PFSK-1 (cell line): ENCODE results near the gene HPD.

Source experiments
- FOXP2 ChIP-seq: optimal IDR thresholded peaks from 2 replicates; pipeline ENCODE3; 2011; ENCODE audit warnings: borderline replicate concordance, control low read depth, inconsistent platforms; ENCODE audit not compliant: insufficient read depth; ENCODE audit errors: extremely low read length, extremely low read depth
- POLR2AphosphoS5 ChIP-seq: IDR thresholded peaks from 2 replicates; pipeline ENCODE4 v1.6.1; 2012; ENCODE audit warnings: low read depth, mild to moderate bottlenecking, control low read depth, low read length, moderate library complexity
- SIN3A ChIP-seq: IDR thresholded peaks from 2 replicates; pipeline ENCODE4 v1.6.1; 2012; ENCODE audit warnings: mild to moderate bottlenecking, low read length, moderate library complexity, borderline replicate concordance; ENCODE audit not compliant: insufficient read depth
- TAF1 ChIP-seq: IDR thresholded peaks from 2 replicates; pipeline ENCODE4 v1.6.1; 2012; ENCODE audit warnings: low read length, control low read depth, borderline replicate concordance; ENCODE audit not compliant: insufficient read depth
- TF ChIP-seq, protein P1 (sequence below), 2 experiments: IDR thresholded peaks; 2 replicates each; pipeline versions ENCODE4 v1.6.1 to v1.8.0; 2011 to 2012; ENCODE audit warnings: low read depth in 2 of 2, low read length in 2 of 2, control low read depth in 1 of 2, inconsistent platforms in 1 of 2, mild to moderate bottlenecking in 1 of 2, moderate library complexity in 1 of 2; ENCODE audit not compliant: insufficient read depth in 1 of 2

Gene HPD

DNA sequence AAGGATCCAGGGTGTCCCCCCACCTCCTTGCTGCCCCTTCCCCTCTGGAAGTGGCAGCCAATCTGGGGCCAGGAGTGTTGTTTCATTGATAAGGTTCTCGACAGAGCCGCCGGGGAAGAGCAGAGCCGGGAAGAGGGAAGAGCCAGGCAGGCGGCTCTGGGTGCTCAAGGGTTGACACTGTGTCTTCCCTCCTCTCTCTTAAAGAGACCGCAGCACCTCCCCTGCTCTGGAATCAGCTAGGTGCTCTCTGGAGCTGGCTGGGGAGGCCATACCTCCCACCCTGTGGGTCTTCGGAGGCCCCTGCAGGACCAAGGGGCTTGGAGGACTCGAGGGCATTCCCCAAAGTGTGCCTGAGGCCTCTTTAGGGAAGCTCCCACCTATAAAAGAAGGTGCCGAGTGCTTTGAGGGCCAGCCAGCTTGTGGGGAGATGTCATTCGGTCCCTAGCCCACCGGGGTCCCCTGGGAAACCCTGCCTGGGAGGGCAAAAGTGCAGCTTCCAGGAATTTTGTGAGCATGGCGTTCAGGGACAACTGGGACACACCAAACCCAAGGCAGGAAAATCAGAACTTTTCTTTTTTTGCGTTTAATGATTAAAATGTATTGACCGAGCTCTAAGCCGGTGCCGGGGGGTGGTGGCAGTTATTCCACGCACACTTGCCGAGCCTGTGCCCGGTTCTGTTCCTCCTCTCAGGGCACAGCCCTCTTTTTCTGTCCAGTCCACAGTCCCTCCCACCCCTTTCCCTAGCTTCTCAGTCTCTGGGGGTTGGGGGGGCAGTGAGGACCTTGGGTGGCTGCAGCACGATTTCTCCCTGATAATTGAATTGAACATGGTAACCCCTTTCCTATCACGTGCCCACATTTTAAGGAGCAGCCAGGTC is 51.9 kb downstream of the HPD start:
- no peak for TF ChIP-seq POLR2AphosphoS5
- no peak for TF ChIP-seq TAF1
- TF ChIP-seq SIN3A: no peak
- TF ChIP-seq FOXP2: no peak
- TF ChIP-seq, protein P1, sequence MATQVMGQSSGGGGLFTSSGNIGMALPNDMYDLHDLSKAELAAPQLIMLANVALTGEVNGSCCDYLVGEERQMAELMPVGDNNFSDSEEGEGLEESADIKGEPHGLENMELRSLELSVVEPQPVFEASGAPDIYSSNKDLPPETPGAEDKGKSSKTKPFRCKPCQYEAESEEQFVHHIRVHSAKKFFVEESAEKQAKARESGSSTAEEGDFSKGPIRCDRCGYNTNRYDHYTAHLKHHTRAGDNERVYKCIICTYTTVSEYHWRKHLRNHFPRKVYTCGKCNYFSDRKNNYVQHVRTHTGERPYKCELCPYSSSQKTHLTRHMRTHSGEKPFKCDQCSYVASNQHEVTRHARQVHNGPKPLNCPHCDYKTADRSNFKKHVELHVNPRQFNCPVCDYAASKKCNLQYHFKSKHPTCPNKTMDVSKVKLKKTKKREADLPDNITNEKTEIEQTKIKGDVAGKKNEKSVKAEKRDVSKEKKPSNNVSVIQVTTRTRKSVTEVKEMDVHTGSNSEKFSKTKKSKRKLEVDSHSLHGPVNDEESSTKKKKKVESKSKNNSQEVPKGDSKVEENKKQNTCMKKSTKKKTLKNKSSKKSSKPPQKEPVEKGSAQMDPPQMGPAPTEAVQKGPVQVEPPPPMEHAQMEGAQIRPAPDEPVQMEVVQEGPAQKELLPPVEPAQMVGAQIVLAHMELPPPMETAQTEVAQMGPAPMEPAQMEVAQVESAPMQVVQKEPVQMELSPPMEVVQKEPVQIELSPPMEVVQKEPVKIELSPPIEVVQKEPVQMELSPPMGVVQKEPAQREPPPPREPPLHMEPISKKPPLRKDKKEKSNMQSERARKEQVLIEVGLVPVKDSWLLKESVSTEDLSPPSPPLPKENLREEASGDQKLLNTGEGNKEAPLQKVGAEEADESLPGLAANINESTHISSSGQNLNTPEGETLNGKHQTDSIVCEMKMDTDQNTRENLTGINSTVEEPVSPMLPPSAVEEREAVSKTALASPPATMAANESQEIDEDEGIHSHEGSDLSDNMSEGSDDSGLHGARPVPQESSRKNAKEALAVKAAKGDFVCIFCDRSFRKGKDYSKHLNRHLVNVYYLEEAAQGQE (IDR thresholded peaks at IDR 0.05; ENCODE audit: insufficient read depth in 1 of 2, low read depth in 2 of 2, low read length in 2 of 2): no peak

DNA sequence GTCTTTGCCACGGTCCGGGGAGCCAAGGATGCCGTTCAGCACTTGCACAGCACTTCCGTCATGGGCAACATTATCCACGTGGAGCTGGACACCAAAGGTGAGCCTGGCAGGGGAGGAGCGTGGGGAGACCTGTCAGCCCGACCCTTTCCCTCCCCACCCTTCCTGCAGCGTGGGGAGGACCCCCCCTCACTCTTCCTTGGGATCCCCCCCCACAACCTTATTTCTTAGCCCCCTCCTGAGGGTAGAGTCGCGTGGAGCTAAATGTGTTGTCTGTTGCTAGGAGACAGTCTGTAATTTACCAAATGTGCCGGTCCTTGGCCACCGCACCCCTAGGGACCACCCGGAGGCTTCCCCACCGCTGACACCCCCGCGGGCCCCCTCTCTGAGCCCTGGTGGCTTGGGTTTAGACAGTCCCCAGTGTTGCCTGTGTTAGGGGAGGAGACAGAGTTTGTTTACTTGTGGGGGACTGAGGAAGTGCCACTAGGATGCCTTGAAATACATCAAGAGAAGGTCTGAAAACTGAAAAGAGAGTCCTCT is 52.6 kb downstream of the HPD start:
- TF ChIP-seq TAF1 (no peak), SIN3A (peak; percentile 54; the same call in 1 of the 2 replicates), FOXP2 (no peak)

DNA sequence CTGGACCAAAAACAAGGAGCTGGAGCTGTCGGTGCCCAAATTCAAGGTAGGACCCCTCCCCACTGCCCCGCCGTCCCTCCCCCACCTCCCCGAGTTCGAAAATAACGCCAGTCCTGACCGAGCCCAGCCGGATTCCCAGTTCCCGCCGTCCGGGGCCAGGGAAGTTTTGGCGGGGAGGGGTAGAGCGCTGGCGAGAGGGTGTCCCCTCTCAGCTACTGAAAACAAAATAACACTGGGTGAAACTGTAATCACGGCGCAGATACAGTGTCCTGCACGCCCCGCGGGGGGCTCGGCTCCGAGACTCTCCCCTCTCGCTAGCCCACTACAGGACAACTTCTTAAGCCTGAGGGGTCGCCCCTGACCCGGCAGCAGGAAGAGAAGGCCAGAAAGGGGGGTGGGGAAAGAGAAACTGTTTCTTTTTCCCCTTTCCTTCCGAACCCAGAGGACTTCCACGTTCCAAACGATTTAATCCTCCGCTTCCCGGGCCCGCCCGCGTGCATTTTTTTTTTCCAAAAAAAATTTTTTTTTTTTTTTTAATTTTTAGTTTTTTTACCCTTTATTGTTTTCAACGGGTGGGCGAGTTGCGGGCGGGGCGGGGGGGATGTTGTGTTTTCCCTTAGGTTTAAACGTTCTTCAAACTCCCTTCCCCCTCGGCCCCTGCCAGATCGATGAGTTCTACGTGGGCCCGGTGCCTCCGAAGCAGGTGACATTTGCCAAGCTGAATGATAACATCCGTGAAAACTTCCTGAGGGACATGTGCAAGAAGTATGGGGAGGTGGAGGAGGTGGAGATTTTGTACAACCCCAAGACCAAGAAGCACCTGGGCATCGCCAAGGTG is 53.3 kb downstream of the HPD start:
- TF ChIP-seq POLR2AphosphoS5 (no peak), TAF1 (no peak), FOXP2 (no peak), SIN3A (no peak)
- TF ChIP-seq, protein P1 (IDR thresholded peaks at IDR 0.05; ENCODE audit: insufficient read depth in 1 of 2, low read depth in 2 of 2, low read length in 2 of 2): no peak

DNA sequence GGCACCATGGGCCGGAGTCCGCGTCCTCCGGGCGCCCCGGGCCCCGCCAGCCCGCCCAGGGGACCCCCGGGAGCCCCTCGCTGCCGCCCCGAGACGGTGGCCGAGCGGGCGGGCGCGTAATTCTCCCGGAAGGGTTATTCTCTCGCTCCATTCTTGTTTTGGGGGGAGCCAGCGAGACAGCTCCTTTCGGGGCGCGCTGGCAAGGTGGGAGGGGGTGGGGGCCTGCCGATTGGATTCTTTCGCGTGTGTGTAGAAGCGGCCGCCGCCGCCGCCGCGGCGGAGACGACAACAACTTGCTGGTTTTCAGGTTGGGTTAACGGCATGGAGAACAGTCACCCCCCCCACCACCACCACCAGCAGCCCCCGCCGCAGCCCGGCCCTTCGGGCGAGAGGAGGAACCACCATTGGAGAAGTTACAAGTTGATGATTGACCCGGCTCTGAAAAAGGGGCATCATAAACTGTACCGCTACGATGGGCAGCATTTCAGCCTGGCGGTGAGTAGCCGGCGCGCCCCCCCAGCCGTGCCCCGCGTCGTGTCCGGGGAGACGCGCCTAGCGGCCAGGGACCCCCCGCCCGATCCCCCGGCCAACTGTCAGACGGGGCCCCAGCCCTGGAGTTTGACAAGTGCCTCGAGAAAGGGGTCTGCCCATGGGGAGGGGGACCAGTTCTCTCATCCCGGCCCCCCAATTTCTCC is 54.1 kb downstream of the HPD start:
- no peak for TF ChIP-seq TAF1
- no peak for TF ChIP-seq SIN3A
- no peak for TF ChIP-seq FOXP2
- no peak for TF ChIP-seq POLR2AphosphoS5
- TF ChIP-seq, protein P1 (IDR thresholded peaks at IDR 0.05; ENCODE audit: insufficient read depth in 1 of 2, low read depth in 2 of 2, low read length in 2 of 2): no peak

DNA sequence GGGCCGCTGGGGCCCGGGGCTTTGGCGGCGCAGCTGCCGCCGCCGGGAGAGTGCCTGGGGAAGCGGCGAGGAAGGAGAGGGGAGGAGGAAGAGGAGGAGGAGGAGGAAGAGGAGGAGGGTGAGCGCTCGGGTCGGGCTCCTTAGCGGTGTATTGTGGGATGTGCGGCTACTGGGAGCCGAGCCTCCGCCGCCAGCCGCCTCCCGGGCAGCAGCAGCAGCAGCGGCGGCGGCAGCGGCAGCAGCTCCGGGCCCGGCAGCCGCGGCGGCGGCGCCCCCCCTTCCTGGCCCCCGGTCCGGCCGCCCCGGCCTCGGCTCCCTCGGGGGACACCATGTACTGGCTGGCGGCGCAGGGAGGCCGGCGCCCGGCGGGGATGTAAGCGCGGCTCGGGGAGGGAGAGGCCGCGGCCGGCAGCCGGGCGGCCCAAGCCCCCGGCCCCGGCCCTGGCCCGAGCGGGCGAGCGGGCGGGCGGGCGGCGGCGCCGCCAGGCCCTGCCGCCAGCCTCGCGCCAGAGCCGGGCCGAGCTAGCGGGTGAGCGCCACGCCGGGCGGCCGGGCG is 54.7 kb downstream of the HPD start, which contains the start of gene SETD1B:
TSS of gene SETD1B (plus strand) at position 149 of the 556 bp plus-strand sequence. CDS start 729 bp downstream, outside the sequence.
- TF ChIP-seq, protein P1 (IDR thresholded peaks at IDR 0.05; ENCODE audit: insufficient read depth in 1 of 2, low read depth in 2 of 2, low read length in 2 of 2): no peak
- no peak; the same call in 1 of the 2 replicates for TF ChIP-seq POLR2AphosphoS5
- TF ChIP-seq TAF1: no peak
- TF ChIP-seq FOXP2: no peak
- TF ChIP-seq SIN3A: no peak
